Measurements from ENCODE around the gene PRRG1.
"Not testable (repeated sequence)": the region's sequence is repeated elsewhere in the genome, so short reads cannot be mapped to it uniquely, and the experiment has no call there.

PRRG1 gene

GRCh38 chrX:37420185-37420584 is 71.0 kb downstream of the PRRG1 start:
- no peaks in the 10 kb centered on the region for H3K36me3 ChIP-seq (ENCODE audit: control insufficient read depth in 1 of 2, insufficient read depth in 2 of 2, low read length in 2 of 2)
- no peak overlapping the region for H3K4me3 ChIP-seq (ENCODE audit: low read depth, low read length)
- H4K91ac ChIP-seq (ENCODE audit: low read depth, low read length) = no peak overlapping the region
- no peak overlapping the region for H3K18ac ChIP-seq (ENCODE audit: low read length)
- H2BK5ac ChIP-seq (ENCODE audit: low read depth, low read length, poor library complexity) = no peak overlapping the region
- H3K23ac ChIP-seq (ENCODE audit: low read length) = no peak overlapping the region
- H2BK12ac ChIP-seq (ENCODE audit: low read length) = no peak overlapping the region
- H3K4ac ChIP-seq (ENCODE audit: low read depth, low read length) = no peak overlapping the region
- H4K12ac ChIP-seq (ENCODE audit: low read depth, low read length) = no peak overlapping the region
- H3K9me3 ChIP-seq (ENCODE audit: insufficient read depth, low read depth, low read length) = no peaks in the 10 kb centered on the region
- H3K14ac ChIP-seq (ENCODE audit: low read length) = no peak overlapping the region
- no peak overlapping the region for H2BK120ac ChIP-seq (ENCODE audit: insufficient read depth, low read length, poor library complexity)
- no peaks in the 10 kb centered on the region for H3K79me2 ChIP-seq (ENCODE audit: control insufficient read depth, insufficient read depth, low read length, poor library complexity)
- no peak overlapping the region for H3K27ac ChIP-seq (ENCODE audit: low read depth, low read length)
- H3K79me1 ChIP-seq (ENCODE audit: low read length) = no peaks in the 10 kb centered on the region
- H3K9ac ChIP-seq (ENCODE audit: low read length) = no peak overlapping the region
- no peaks in the 10 kb centered on the region for H3K4me1 ChIP-seq (ENCODE audit: control insufficient read depth in 1 of 2, insufficient read depth in 2 of 2, low read length in 2 of 2)
- no peak overlapping the region for H3K4me2 ChIP-seq (ENCODE audit: low read length)
- no peak for DNase-seq
- no peak overlapping the region for H2AK5ac ChIP-seq (ENCODE audit: low read length)
- H2AFZ ChIP-seq (ENCODE audit: insufficient read depth, low read length, poor library complexity) = no peak overlapping the region
- no peaks in the 10 kb centered on the region for H3K27me3 ChIP-seq (ENCODE audit: insufficient read depth, low read length)
- no peak overlapping the region for H4K8ac ChIP-seq (ENCODE audit: low read depth, low read length)

GRCh38 chrX:37420756-37421155 is 71.6 kb downstream of the PRRG1 start:
- H2BK5ac ChIP-seq (ENCODE audit: low read depth, low read length, poor library complexity) = no peak overlapping the region
- WGBS (ENCODE audit: extremely low coverage, insufficient coverage, insufficient read length) = no CpG with 5 or more reads among the region's 3 CpGs
- H3K4me3 ChIP-seq (ENCODE audit: low read depth, low read length) = no peak overlapping the region
- H3K27me3 ChIP-seq (ENCODE audit: insufficient read depth, low read length) = no peaks in the 10 kb centered on the region
- no peak overlapping the region for H4K8ac ChIP-seq (ENCODE audit: low read depth, low read length)
- H2AK5ac ChIP-seq (ENCODE audit: low read length) = no peak overlapping the region
- no peak overlapping the region for H3K18ac ChIP-seq (ENCODE audit: low read length)
- H3K4ac ChIP-seq (ENCODE audit: low read depth, low read length) = no peak overlapping the region
- no peak overlapping the region for H4K12ac ChIP-seq (ENCODE audit: low read depth, low read length)
- no peak overlapping the region for H3K23ac ChIP-seq (ENCODE audit: low read length)
- no peaks in the 10 kb centered on the region for H3K79me1 ChIP-seq (ENCODE audit: low read length)
- H3K36me3 ChIP-seq (ENCODE audit: control insufficient read depth in 1 of 2, insufficient read depth in 2 of 2, low read length in 2 of 2) = no peaks in the 10 kb centered on the region
- no peak overlapping the region for H4K91ac ChIP-seq (ENCODE audit: low read depth, low read length)
- no peak overlapping the region for H3K9ac ChIP-seq (ENCODE audit: low read length)
- no peak overlapping the region for H2BK120ac ChIP-seq (ENCODE audit: insufficient read depth, low read length, poor library complexity)
- H3K79me2 ChIP-seq (ENCODE audit: control insufficient read depth, insufficient read depth, low read length, poor library complexity) = no peaks in the 10 kb centered on the region
- H2AFZ ChIP-seq (ENCODE audit: insufficient read depth, low read length, poor library complexity) = no peak overlapping the region
- H2BK12ac ChIP-seq (ENCODE audit: low read length) = no peak overlapping the region
- H3K27ac ChIP-seq (ENCODE audit: low read depth, low read length) = no peak overlapping the region
- no peak for DNase-seq
- no peaks in the 10 kb centered on the region for H3K9me3 ChIP-seq (ENCODE audit: insufficient read depth, low read depth, low read length)
- no peaks in the 10 kb centered on the region for H3K4me1 ChIP-seq (ENCODE audit: control insufficient read depth in 1 of 2, insufficient read depth in 2 of 2, low read length in 2 of 2)
- no peak overlapping the region for H3K4me2 ChIP-seq (ENCODE audit: low read length)
- H3K14ac ChIP-seq (ENCODE audit: low read length) = no peak overlapping the region

GRCh38 chrX:37424000-37424429 is 74.9 kb downstream of the PRRG1 start:
- H3K79me1 ChIP-seq (ENCODE audit: low read length) = no peaks in the 10 kb centered on the region
- no peak overlapping the region for H3K18ac ChIP-seq (ENCODE audit: low read length)
- no peaks in the 10 kb centered on the region for H3K4me1 ChIP-seq (ENCODE audit: control insufficient read depth in 1 of 2, insufficient read depth in 2 of 2, low read length in 2 of 2)
- no peak overlapping the region for H3K9ac ChIP-seq (ENCODE audit: low read length)
- no peak overlapping the region for H4K8ac ChIP-seq (ENCODE audit: low read depth, low read length)
- no peak overlapping the region for H3K23ac ChIP-seq (ENCODE audit: low read length)
- no peak overlapping the region for H3K4ac ChIP-seq (ENCODE audit: low read depth, low read length)
- peaks cover 0 to 2% of the 10 kb centered on the region in 2 experiments for H3K36me3 ChIP-seq (ENCODE audit: control insufficient read depth in 1 of 2, insufficient read depth in 2 of 2, low read length in 2 of 2)
- no peak overlapping the region for H2BK12ac ChIP-seq (ENCODE audit: low read length)
- no peak overlapping the region for H2AK5ac ChIP-seq (ENCODE audit: low read length)
- H2AFZ ChIP-seq (ENCODE audit: insufficient read depth, low read length, poor library complexity) = no peak overlapping the region
- H3K27ac ChIP-seq (ENCODE audit: low read depth, low read length) = no peak overlapping the region
- H4K91ac ChIP-seq (ENCODE audit: low read depth, low read length) = no peak overlapping the region
- no peak overlapping the region for H3K4me2 ChIP-seq (ENCODE audit: low read length)
- H3K9me3 ChIP-seq (ENCODE audit: insufficient read depth, low read depth, low read length) = no peaks in the 10 kb centered on the region
- no peak overlapping the region for H2BK120ac ChIP-seq (ENCODE audit: insufficient read depth, low read length, poor library complexity)
- DNase-seq = no peak
- H3K27me3 ChIP-seq (ENCODE audit: insufficient read depth, low read length) = no peaks in the 10 kb centered on the region
- no peak overlapping the region for H3K4me3 ChIP-seq (ENCODE audit: low read depth, low read length)
- H3K14ac ChIP-seq (ENCODE audit: low read length) = no peak overlapping the region
- H3K79me2 ChIP-seq (ENCODE audit: control insufficient read depth, insufficient read depth, low read length, poor library complexity) = no peaks in the 10 kb centered on the region
- H2BK5ac ChIP-seq (ENCODE audit: low read depth, low read length, poor library complexity) = no peak overlapping the region
- H4K12ac ChIP-seq (ENCODE audit: low read depth, low read length) = no peak overlapping the region

GRCh38 chrX:37425370-37425769 is 76.2 kb downstream of the PRRG1 start:
- H3K4me1 ChIP-seq (ENCODE audit: control insufficient read depth in 1 of 2, insufficient read depth in 2 of 2, low read length in 2 of 2) = no peaks in the 10 kb centered on the region
- H2AK5ac ChIP-seq (ENCODE audit: low read length) = no peak overlapping the region
- no peak overlapping the region for H4K12ac ChIP-seq (ENCODE audit: low read depth, low read length)
- H3K14ac ChIP-seq (ENCODE audit: low read length) = no peak overlapping the region
- H3K79me1 ChIP-seq (ENCODE audit: low read length) = no peaks in the 10 kb centered on the region
- no peak overlapping the region for H4K91ac ChIP-seq (ENCODE audit: low read depth, low read length)
- H3K27me3 ChIP-seq (ENCODE audit: insufficient read depth, low read length) = no peaks in the 10 kb centered on the region
- H3K23ac ChIP-seq (ENCODE audit: low read length) = no peak overlapping the region
- WGBS (ENCODE audit: extremely low coverage, insufficient coverage, insufficient read length) = no CpG with 5 or more reads among the region's 1 CpG
- no peak overlapping the region for H2AFZ ChIP-seq (ENCODE audit: insufficient read depth, low read length, poor library complexity)
- no peak overlapping the region for H2BK120ac ChIP-seq (ENCODE audit: insufficient read depth, low read length, poor library complexity)
- no peak overlapping the region for H2BK12ac ChIP-seq (ENCODE audit: low read length)
- H3K4me2 ChIP-seq (ENCODE audit: low read length) = no peak overlapping the region
- H4K8ac ChIP-seq (ENCODE audit: low read depth, low read length) = no peak overlapping the region
- no peak overlapping the region for H3K4ac ChIP-seq (ENCODE audit: low read depth, low read length)
- H3K79me2 ChIP-seq (ENCODE audit: control insufficient read depth, insufficient read depth, low read length, poor library complexity) = no peaks in the 10 kb centered on the region
- no peaks in the 10 kb centered on the region for H3K9me3 ChIP-seq (ENCODE audit: insufficient read depth, low read depth, low read length)
- H3K9ac ChIP-seq (ENCODE audit: low read length) = no peak overlapping the region
- DNase-seq = no peak
- no peak overlapping the region for H3K4me3 ChIP-seq (ENCODE audit: low read depth, low read length)
- H3K18ac ChIP-seq (ENCODE audit: low read length) = no peak overlapping the region
- peaks cover 0 to 2% of the 10 kb centered on the region in 2 experiments for H3K36me3 ChIP-seq (ENCODE audit: control insufficient read depth in 1 of 2, insufficient read depth in 2 of 2, low read length in 2 of 2)
- no peak overlapping the region for H2BK5ac ChIP-seq (ENCODE audit: low read depth, low read length, poor library complexity)
- no peak overlapping the region for H3K27ac ChIP-seq (ENCODE audit: low read depth, low read length)

GRCh38 chrX:37428962-37429361 is 79.8 kb downstream of the PRRG1 start:
- not testable (repeated sequence) for H2BK12ac ChIP-seq (ENCODE audit: low read length); H2AFZ ChIP-seq (ENCODE audit: insufficient read depth, low read length, poor library complexity); H4K12ac ChIP-seq (ENCODE audit: low read depth, low read length); H3K36me3 ChIP-seq (ENCODE audit: control insufficient read depth in 1 of 2, insufficient read depth in 2 of 2, low read length in 2 of 2); H3K18ac ChIP-seq (ENCODE audit: low read length); H2AK5ac ChIP-seq (ENCODE audit: low read length); H3K23ac ChIP-seq (ENCODE audit: low read length); H3K4me2 ChIP-seq (ENCODE audit: low read length); H3K79me1 ChIP-seq (ENCODE audit: low read length); H4K91ac ChIP-seq (ENCODE audit: low read depth, low read length); H3K27ac ChIP-seq (ENCODE audit: low read depth, low read length); H3K27me3 ChIP-seq (ENCODE audit: insufficient read depth, low read length); H4K8ac ChIP-seq (ENCODE audit: low read depth, low read length); H3K4me1 ChIP-seq (ENCODE audit: control insufficient read depth in 1 of 2, insufficient read depth in 2 of 2, low read length in 2 of 2); H2BK5ac ChIP-seq (ENCODE audit: low read depth, low read length, poor library complexity); DNase-seq; H3K14ac ChIP-seq (ENCODE audit: low read length); H3K9me3 ChIP-seq (ENCODE audit: insufficient read depth, low read depth, low read length); H3K9ac ChIP-seq (ENCODE audit: low read length); H3K4ac ChIP-seq (ENCODE audit: low read depth, low read length); H3K79me2 ChIP-seq (ENCODE audit: control insufficient read depth, insufficient read depth, low read length, poor library complexity); H2BK120ac ChIP-seq (ENCODE audit: insufficient read depth, low read length, poor library complexity); H3K4me3 ChIP-seq (ENCODE audit: low read depth, low read length)
- WGBS (ENCODE audit: extremely low coverage, insufficient coverage, insufficient read length) = no CpG with 5 or more reads among the region's 2 CpGs
